Heart right ventricle (tissue), 16 donors: ENCODE measurements around the gene CPSF2. TPM values are rescaled to one million over a fixed set of nuclear protein-coding genes. Genes with fewer than 3 reads are reported as not detected.
A peak's percentile ranks its signal among the peaks of the same experiment; 100 is the strongest.

Source experiments
- ATAC-seq, 8 donors: fragments of 200-7000 bp; cut with Tn5 transposase; one replicate each; pipeline ENCODE4 v1.9.1; 2020; ENCODE audit warnings: mild to moderate bottlenecking in 8 of 8, moderate library complexity in 8 of 8, moderate number of reproducible peaks in 1 of 8
- DNase-seq, 2 donors: peaks; one replicate each; pipeline ENCODE4 v3.0.0-alpha.2; 2020
- H3K27ac ChIP-seq, 10 donors: fragments of 200-600 bp; sonication (generic) in 2 of 10; one replicate each; pipeline versions ENCODE4 v1.5.0 to v1.8.0; 2020 to 2022; ENCODE audit warnings: mild to moderate bottlenecking in 3 of 10
- H3K27me3 ChIP-seq, 7 donors: fragments of 200-600 bp; one replicate each; pipeline ENCODE4 v1.8.0; 2021 to 2022; ENCODE audit warnings: mild to moderate bottlenecking in 2 of 7
- H3K36me3 ChIP-seq, 9 donors: fragments of 200-600 bp; sonication (generic) in 1 of 9; one replicate each; pipeline versions ENCODE4 v1.5.0 to v1.8.0; 2020 to 2022; ENCODE audit warnings: mild to moderate bottlenecking in 2 of 9
- H3K4me1 ChIP-seq, 9 donors: fragments of 200-600 bp; sonication (generic) in 1 of 9; one replicate each; pipeline versions ENCODE4 v1.5.0 to v1.8.0; 2020 to 2022; ENCODE audit warnings: mild to moderate bottlenecking in 4 of 9
- H3K4me3 ChIP-seq, 10 donors: fragments of 200-600 bp; sonication (generic) in 2 of 10; one replicate each; pipeline versions ENCODE4 v1.5.0 to v1.8.0; 2020 to 2022; ENCODE audit warnings: mild to moderate bottlenecking in 7 of 10, moderate library complexity in 2 of 10
- H3K9me3 ChIP-seq, 11 donors: fragments of 200-600 bp in 10 of 11; sonication (generic) in 2 of 11; one replicate each; pipeline versions ENCODE4 v1.5.0 to v1.8.0; 2013 to 2022; ENCODE audit warnings: mild to moderate bottlenecking in 2 of 11, control low read depth in 1 of 11, moderate library complexity in 1 of 11
- CTCF ChIP-seq, 9 donors: fragments of 200-600 bp; sonication (generic) in 2 of 9; IDR thresholded peaks; one replicate each; pipeline versions ENCODE4 v1.5.0 to v1.8.0; 2021 to 2022; ENCODE audit warnings: antibody characterized with exemption in 9 of 9, mild to moderate bottlenecking in 5 of 9, moderate library complexity in 1 of 9
- WGBS, 2 donors: extraction: QIAGEN DNeasy Blood & Tissue Kit; methylation state at CpG; one replicate each; pipeline ENCODE4 v1.1.7; 2013; ENCODE audit warnings: inconsistent platforms in 1 of 2; 5-methylcytosine and 5-hydroxymethylcytosine counted together
- intact Hi-C, 10 donors: fragments of 100-400 bp; cut with DNase I; formaldehyde crosslinking; loops; one replicate each; pipeline versions ENCODE4 v1.11.1 to v1.14.2; 2022
- polyA plus RNA-seq, 2 donors: library from polyadenylated mRNA; stranded (reverse); fragments of 200-250 nt; gene quantifications; one replicate each; pipeline ENCODE4 v1.2.3, GENCODE V29; 2013
- total RNA-seq, 10 donors: library from RNA; stranded (reverse); fragmentation: NEBNext Ultra II Directional in 3 of 10; extraction: Animal tissue kit (Norgen Biotek cat#: 25700) in 3 of 10; gene quantifications; one replicate each; pipeline versions ENCODE4 v1.2.1 to v1.2.4, GENCODE V29; 2021 to 2023
- donor health status: Arrhythmogenic right ventricular cardiomyopathy.
- donor health status: ischemic (EF 13 %, LVEDD 7.1; RV severe dilation, severe dysfunction).
- donor health status: healthy with polysubstance abuse.
- donor health status: DM: no; HTN: yes; CAD: no.
- donor health status: DM: no; HTN: no; CAD: no.
- donor health status: ischemic (EF 25% LVEDD 6.9; RV normal size, moderate dysfunction).
- donor health status: ischemic (EF 25% LVEDD 5.7; RV mildly dilated, moderate dysfunction).
- donor health status: healthy.
- donor health status: DM: yes; HTN: yes; CAD: no.
- donor health status: Ischemic cardiomyopathy.
- donor health status: ischemic (EF 35%, LVEDD 5.7; RV mildly dilated, moderate dysfunction).
- donor health status: nonischemic (EF 11% LVEDD 7.7; RV severe dilation, severe dysfunction).
- donor health status: DM: yes; HTN: yes; CAD: no.
- donor health status: PGD.
- donor health status: ischemic (EF 29% LVEDD 5.4; RV normal size, mild dysfunction).
- donor health status: nonischemic (EF 23%, LVEDD 6.1; RV moderate dilation, normal function).

Gene CPSF2
- total and polyA plus RNA-seq, 12 donors = 4.8 to 50.3 (median 42.0) TPM

GRCh38 chr14:92135269-92135668, 13.5 kb downstream of the CPSF2 start:
- 59 to 66% methylated on average over 1 of the region's 1 CpG for WGBS, 2 donors
- Histone ChIP-seq H3K9me3 (no peaks in the 10 kb centered on the region), H3K27ac (no peak overlapping the region), H3K4me1 (peaks cover 0 to 4% (median 0%) of the 10 kb centered on the region in 9 donors), H3K4me3 (no peak overlapping the region), H3K27me3 (no peaks in the 10 kb centered on the region), H3K36me3 (peaks cover 0 to 100% (median 36%) of the 10 kb centered on the region in 9 donors)
- peak in 8 of 9 donors; percentile 33 to 71 (median 52) for TF ChIP-seq CTCF (IDR thresholded peaks at IDR 0.05)
- DNase-seq = no peak
- no peak for ATAC-seq
- intact Hi-C loops = loop anchor here in 8 of 10 donors (5.0 to 10.0 kb wide), 6 partner anchors 317 to 550 kb away; no protein-coding TSS in a partner anchor

DNA sequence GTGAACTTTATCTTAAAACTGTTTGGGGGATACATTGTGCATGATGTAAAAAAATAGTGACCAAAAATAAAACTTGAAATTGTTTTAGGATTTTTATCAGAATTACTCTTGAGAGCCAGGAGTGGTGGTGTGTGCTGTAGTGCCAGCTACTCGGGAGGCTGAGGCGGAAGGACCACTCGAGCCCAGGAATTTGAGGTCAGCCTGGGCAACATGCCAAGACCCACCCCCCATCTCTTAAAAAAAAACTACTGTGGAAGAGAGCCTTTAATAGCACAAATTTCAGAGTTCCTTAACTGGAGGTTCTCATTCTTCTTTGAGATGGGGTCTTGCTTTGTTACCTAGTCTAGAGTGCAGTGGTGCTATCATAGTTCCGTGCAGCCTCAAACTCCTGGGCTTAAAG, 21.5 kb downstream of the CPSF2 start:
- no peaks in the 10 kb centered on the region for H3K27me3 ChIP-seq
- WGBS, 2 donors = 65 to 66% methylated on average over 4 of the region's 4 CpGs
- H3K4me3 ChIP-seq = no peak overlapping the region
- ATAC-seq (no peak), DNase-seq (no peak)
- intact Hi-C loops = loop anchor here in 3 of 10 donors (5.0 to 10.0 kb wide), 5 partner anchors 311 to 541 kb away; no protein-coding TSS in a partner anchor
- no peaks in the 10 kb centered on the region for H3K4me1 ChIP-seq
- no peaks in the 10 kb centered on the region for H3K9me3 ChIP-seq
- H3K27ac ChIP-seq = no peak overlapping the region
- TF ChIP-seq CTCF (IDR thresholded peaks at IDR 0.05) = no peak
- H3K36me3 ChIP-seq = peaks cover 0 to 100% (median 66%) of the 10 kb centered on the region in 9 donors

GRCh38 chr14:92143962-92144361, 22.2 kb downstream of the CPSF2 start:
- no peak for ATAC-seq
- H3K36me3 ChIP-seq = peaks cover 0 to 100% (median 60%) of the 10 kb centered on the region in 9 donors
- DNase-seq = no peak
- 83 to 87% methylated on average over 3 of the region's 3 CpGs for WGBS, 2 donors
- no peaks in the 10 kb centered on the region for H3K27me3 ChIP-seq
- no peaks in the 10 kb centered on the region for H3K9me3 ChIP-seq
- intact Hi-C loops = loop anchor here in 3 of 10 donors (5.0 to 10.0 kb wide), 5 partner anchors 311 to 541 kb away; no protein-coding TSS in a partner anchor
- no peak overlapping the region for H3K27ac ChIP-seq
- H3K4me1 ChIP-seq = no peaks in the 10 kb centered on the region
- no peak for TF ChIP-seq CTCF (IDR thresholded peaks at IDR 0.05)
- no peak overlapping the region for H3K4me3 ChIP-seq

- Histone ChIP-seq H3K9me3 (no peaks in the 10 kb centered on the region), H3K4me1 (no peaks in the 10 kb centered on the region), H3K4me3 (no peak overlapping the region), H3K36me3 (peaks cover 0 to 100% (median 56%) of the 10 kb centered on the region in 9 donors), H3K27me3 (no peaks in the 10 kb centered on the region), H3K27ac (no peak overlapping the region)
- WGBS, 2 donors = 87 to 89% methylated on average over 2 of the region's 2 CpGs
- intact Hi-C loops = loop anchor here in 3 of 10 donors (5.0 to 10.0 kb wide), 5 partner anchors 310 to 540 kb away; no protein-coding TSS in a partner anchor
- DNase-seq (no peak), ATAC-seq (no peak)
- no peak for TF ChIP-seq CTCF (IDR thresholded peaks at IDR 0.05)
Measured at GRCh38 chr14:92144708-92145107, 22.9 kb downstream of the CPSF2 start.
